ENCODE data around the gene PLIN1.
A peak's percentile ranks its signal among the peaks of the same experiment; 100 is the strongest.

The PLIN1 gene, protein sequence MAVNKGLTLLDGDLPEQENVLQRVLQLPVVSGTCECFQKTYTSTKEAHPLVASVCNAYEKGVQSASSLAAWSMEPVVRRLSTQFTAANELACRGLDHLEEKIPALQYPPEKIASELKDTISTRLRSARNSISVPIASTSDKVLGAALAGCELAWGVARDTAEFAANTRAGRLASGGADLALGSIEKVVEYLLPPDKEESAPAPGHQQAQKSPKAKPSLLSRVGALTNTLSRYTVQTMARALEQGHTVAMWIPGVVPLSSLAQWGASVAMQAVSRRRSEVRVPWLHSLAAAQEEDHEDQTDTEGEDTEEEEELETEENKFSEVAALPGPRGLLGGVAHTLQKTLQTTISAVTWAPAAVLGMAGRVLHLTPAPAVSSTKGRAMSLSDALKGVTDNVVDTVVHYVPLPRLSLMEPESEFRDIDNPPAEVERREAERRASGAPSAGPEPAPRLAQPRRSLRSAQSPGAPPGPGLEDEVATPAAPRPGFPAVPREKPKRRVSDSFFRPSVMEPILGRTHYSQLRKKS

DNA sequence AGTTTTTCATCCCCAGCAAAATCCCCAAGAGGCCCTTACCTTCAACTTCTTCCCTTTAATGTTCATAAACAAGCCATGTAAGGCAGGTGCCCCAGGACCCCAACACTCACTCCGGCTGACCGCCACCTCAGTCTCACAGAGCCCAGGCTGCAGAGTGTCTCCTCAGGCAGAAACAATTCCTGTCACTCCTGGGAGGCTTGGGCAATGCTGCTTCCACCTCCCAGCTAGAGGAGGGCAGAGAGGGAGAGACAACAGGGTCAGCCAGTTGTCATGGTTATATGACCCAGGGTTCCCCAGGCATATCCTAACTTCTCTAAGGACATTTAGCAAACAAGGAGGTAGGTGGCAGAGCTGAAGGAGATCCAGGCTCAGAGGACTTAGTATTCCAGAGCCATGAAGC lies at the start of gene PLIN1:
TSS of gene PLIN1 (minus strand) at position 156 of the 400 bp plus-strand sequence. CDS start 1,878 bp downstream, outside the sequence.
- H3K4me3 ChIP-seq: no peak within 1 kb of the TSS
- H3K27ac ChIP-seq: no peak within 1 kb of the TSS

DNA sequence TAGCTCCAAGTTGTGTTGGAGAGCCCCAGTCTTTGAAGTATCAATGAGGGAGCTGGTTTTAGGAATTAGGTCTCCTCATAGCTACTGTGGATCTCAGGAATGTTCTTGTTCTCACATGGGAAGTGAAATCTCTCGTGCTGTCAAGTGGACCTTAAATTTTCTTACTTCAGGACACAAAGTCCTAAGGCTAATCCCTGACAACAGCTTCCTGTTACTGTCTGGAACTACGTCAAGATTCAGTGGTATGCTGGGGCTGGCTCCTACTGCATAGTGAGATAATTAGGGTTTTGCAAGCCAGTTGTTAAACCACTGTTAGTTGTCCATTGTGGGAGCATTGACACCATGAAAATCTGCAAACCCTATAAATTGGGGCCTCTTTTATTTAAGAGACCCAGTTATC lies 49.1 kb upstream of the PLIN1 start:
- Histone ChIP-seq H3K27ac (no peak overlapping the region), H3K4me3 (no peak overlapping the region)

DNA sequence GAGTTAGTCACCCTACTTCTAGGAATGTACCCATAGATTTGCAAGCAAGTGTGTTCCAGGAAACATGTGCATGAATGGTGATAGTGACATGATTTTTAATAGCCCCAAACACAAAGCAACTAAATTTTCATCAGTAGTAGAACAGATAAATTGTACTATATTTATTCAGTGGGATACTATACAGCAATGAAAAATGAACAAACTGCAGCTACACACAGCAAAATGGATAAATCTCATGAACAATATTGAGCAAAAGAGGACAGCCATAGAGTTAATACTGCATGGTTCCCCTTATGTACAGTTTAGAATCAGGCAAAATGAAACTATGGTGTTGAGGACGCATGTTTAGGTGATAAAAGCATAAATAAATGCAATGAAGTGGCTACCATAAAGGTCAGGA lies 45.9 kb upstream of the PLIN1 start:
- Histone ChIP-seq H3K27ac (no peak overlapping the region), H3K4me3 (no peak overlapping the region)

DNA sequence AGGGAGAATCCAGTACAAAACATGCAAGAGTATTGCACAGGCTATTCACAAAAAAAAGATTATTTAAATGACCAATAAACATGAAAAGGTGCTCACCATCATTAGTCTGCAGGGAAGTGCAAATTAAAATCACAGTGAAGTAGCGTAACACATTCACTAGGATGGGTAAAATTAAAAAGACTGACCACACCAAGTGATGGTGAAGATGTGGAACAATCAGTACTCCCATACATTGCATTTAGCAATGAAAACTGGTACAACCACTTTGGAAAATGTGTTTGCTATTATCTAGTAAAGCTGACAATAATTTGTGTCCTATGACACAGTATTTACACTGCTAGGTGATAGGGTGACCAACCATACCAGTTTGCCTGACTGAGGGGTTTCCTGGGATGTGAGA lies 45.5 kb upstream of the PLIN1 start:
- Histone ChIP-seq H3K27ac (no peak overlapping the region), H3K4me3 (no peak overlapping the region)

DNA sequence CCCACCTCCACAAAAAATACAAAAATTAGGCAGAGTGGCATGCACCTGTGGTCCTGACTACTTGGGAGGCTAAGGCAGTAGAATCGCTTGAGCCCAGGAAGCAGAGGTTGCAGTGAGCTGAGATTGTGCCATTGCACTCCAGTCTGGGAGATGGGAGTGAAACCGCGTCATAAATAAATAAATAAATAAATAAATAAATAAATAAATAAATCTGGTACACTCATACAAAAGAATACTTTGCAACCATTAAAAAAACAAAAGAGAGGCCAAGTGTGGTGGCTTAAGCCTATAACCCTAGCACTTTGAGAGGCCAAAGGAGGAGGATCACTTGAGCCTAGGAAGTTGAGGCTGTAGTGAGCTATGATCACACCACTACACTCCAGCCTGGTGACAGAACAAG lies 43.9 kb upstream of the PLIN1 start:
- no peak overlapping the region for H3K27ac ChIP-seq

DNA sequence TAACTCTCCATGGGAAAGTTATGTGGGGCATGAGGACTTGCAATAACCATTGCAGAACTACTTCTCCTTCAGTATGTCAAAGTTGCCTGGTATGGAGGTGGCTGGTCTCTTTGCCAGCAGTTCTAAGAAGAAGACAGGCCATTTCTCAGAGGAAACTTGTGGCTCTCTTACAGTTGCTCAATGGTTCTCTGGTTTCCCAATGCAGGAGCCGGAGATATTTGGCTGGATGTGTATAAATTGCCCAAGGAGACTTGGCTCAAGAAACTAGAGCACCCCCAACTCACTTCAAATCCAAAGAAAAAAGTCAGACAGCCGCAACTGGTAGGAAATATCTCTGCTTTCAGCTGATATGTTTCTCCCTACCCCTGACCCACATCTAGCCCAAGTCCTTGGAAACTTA lies 35.6 kb upstream of the PLIN1 start:
- Histone ChIP-seq H3K27ac (no peak overlapping the region), H3K4me3 (no peak overlapping the region)

More for the DNA sequence above, 43.9 kb upstream of the PLIN1 start:
- H3K4me3 ChIP-seq: no peak overlapping the region

DNA sequence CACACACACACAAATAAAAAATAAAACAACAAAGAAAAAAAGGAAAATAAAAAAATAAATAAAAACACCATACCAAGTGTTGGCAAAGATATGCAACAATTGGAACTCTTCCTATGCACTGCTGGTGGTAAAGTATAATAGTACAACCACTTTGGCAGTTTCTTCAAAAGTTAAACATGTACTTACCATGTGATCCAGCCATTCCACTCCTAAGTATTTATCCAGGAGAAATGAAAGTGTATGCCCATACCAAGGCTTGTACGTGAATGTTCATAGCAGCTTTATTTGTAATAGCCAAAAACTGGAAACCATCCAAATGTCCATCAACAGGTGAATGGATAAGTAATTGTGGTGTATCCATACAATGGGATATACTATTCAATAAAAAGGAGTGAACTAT lies 28.4 kb upstream of the PLIN1 start:
- H3K27ac ChIP-seq: no peak overlapping the region
- no peak overlapping the region for H3K4me3 ChIP-seq

DNA sequence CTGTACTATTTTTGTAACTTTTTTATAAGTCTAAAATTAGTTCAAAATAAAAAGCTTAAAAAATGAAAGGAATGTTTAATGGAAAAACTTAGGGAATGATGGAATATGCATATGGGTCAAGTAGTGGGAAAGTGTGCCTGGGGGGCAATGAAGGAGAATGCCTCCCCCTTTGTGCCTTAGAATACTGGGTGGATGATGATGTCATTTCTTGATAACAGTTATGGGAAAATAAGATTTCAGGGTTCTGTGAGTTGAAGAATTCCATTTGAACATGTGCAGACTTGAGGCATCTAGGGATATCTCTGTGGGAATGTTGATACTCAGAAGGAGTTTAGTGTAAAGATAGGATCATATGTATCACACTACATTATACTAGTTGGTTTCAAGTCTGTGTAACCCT lies 25.2 kb upstream of the PLIN1 start:
- H3K4me3 ChIP-seq: no peak overlapping the region
- no peak overlapping the region for H3K27ac ChIP-seq

DNA sequence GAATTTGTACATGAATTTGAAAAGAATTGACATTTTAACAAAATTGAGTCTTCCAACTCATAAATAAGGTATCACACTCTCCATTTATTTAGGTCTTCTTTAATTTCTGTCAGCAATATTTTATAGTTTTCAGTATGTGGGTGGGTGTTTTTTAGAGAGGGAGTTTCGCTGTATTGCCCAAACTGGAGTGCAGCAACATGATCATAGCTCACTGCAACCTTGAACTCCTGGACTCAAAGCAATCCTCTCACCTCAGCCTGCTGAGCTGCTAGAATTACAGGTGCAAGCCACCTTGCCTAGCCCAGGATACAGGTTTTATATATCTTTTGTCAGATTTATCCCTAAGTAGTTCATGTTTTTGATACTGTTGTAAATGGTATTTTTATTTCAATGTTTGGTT lies 16.0 kb upstream of the PLIN1 start:
- no peak overlapping the region for H3K27ac ChIP-seq
- H3K4me3 ChIP-seq: no peak overlapping the region

DNA sequence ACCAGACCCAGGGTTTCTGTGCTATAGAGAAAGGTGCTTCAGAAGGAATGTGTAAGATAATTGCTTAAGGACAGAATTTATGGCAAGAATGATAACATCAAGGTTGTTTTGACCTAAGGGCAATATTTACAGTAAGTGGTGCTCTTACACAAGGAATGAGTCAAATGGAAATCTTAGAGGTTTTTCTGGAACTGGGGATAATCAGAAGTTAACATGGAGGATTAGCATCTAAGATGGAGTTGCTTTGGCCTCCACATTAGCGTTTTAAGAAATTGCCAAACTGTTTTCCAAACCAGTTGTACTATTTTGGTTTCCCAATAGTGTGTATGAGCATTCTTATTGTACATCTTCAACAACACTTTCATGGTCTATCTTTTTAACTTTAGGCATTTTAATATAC lies 14.5 kb upstream of the PLIN1 start:
- H3K4me3 ChIP-seq: no peak overlapping the region
- no peak overlapping the region for H3K27ac ChIP-seq

DNA sequence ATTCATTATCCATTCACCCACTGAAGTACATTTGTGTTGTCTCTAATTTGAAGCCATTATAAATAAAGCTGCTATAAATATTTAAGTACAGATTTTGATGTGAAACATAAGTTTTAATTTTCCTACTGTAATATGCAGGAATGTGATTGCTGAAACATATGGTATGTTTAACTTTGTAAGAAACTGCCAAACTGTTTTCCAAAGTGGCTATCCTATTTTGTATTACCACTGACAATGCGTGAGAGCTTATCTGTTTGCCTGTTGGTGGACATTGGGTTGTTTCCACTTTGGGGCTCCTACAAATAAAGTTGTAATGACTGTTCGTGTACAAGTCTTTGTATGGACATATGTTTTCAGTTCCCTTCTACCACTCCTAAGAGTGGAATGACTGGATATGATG lies 13.9 kb upstream of the PLIN1 start:
- no peak overlapping the region for H3K27ac ChIP-seq
- no peak overlapping the region for H3K4me3 ChIP-seq

DNA sequence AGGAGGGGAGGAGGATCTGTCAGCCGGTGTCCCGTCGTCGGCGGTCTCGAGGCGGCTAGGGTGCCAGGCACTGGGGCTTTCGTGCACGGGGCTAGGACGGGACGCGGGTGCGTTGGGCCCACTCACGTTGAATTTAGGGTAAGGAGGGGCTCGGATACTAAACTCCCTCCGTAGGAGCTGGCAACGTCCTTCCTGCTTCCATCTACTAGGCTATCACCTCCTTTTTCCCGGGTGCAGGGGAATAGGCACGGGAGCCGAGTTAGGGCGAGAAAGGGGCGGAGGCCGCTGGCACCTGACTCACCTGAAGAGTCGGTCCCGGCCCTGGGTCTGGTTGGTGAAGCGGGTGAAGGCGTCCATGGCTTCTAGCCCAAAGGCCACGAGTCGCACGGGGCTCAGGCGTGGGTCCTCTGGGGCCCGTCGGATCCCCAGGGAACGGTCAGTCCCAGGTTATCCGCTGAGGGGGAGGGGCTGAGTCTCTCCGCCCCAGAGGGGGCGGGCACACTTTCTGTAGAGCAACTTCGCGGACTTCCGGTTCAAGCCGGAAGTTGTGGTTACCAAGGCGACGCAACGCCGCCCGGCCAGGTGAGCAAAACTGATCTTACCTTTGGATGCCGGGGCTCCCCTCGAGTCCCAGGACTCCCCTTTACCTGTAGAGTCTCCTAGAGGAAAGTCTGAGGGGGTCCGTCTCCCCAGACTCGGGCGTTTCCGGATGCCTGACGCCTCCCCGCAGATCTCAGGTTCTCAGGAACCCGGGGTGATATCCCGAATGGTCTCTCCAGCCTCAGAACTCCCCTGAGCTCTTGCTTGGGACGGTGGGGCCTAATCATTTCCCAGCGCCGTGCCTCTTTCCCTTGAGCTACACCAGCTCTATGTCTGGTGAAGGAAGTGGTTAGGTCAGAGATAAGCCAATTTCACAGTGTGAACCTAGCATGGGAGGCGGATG lies 11.4 kb upstream of the PLIN1 start, which contains the start of the genes PEX11A and WDR93:
TSS of gene PEX11A (minus strand) at position 479 of the 943 bp plus-strand sequence. CDS start at position 357, 122 bp downstream.
TSS of gene WDR93 (plus strand) at position 536 of the 943 bp plus-strand sequence. CDS start 10,936 bp downstream, outside the sequence.
- Histone ChIP-seq H3K27ac (peak within 1 kb of the TSS in 16 of 21 experiments; percentile 23 to 77 (median 52)), H3K4me3 (peak within 1 kb of the TSS; percentile 50 to 85 (median 68))

DNA sequence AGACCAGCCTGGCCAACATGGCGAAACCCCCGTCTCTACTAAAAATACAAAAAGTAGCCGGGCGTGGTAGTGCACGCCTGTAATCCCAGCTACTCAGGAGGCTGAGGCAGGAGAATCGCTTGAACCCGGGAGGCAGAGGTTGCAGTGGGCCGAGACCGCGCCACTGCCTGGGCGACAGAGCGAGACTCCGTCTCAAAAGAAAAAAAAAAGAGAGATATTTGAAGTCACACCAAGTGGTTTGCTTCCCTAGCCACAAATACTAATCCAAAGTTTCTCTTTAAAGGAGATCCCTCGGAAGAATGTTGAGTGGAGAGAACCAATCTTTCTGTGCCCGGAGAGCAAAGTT lies 10.7 kb upstream of the PLIN1 start:
- H3K4me3 ChIP-seq: peak overlapping the region; percentile 50 to 85 (median 68)
- peak overlapping the region in 14 of 21 experiments; percentile 29 to 77 (median 55) for H3K27ac ChIP-seq

DNA sequence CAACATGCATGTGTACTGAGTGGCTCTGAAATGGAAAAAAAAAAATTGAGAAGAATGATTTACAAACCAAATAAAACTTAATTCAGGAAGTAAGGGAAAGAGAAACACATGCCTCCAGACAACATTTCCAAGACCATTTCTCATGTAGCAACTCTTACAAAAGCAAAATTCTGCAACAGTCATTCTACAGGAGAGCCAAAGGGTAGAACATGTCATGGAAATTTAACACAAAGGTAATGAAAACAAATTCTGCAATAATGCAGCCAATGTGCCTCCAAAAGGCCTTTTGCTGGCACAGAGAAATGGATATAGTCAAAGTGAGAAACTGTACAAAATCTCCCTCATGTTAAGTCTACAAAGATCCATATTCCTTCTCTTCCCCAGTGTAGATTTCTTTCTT lies 7.4 kb upstream of the PLIN1 start:
- Histone ChIP-seq H3K4me3 (no peak overlapping the region), H3K27ac (no peak overlapping the region)

DNA sequence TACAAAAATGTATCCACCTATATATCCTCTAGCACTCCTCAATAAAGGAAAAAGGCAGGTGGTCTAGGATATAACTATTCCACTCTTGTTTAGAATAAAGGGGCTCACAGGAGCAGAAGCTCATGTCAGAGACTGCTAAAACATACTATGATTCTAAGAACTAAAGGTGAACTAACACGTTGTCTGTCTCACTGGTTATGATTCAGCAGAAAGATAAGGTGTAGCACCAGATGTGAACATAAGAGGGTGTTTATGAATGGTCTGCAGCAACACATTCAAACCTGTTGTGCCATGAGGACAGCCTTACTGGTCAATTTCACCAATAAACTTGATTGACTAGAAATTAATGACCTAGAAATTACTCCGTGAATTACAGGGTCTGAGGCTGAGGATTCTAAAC lies 6.8 kb upstream of the PLIN1 start:
- Histone ChIP-seq H3K4me3 (no peak overlapping the region), H3K27ac (no peak overlapping the region)

DNA sequence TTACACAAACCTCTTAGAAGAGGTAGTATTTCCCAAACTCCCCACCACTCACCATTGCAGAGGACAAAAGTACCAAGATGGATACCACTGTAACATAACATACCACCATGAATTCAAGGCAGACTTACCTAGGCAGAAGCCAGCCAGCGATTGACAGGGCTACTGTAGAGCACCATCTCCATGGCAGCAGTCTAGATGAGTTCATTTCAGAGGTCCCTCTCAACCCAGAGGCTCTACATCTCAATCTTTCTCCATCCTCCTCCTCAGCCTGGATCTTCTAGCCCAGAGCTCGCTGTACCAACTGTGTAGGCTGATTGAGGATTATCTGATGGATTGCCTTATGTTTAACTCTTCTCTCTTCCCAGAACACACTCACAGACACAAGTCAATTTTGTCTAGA lies 2.0 kb upstream of the PLIN1 start:
- Histone ChIP-seq H3K27ac (no peak overlapping the region), H3K4me3 (no peak overlapping the region)

DNA sequence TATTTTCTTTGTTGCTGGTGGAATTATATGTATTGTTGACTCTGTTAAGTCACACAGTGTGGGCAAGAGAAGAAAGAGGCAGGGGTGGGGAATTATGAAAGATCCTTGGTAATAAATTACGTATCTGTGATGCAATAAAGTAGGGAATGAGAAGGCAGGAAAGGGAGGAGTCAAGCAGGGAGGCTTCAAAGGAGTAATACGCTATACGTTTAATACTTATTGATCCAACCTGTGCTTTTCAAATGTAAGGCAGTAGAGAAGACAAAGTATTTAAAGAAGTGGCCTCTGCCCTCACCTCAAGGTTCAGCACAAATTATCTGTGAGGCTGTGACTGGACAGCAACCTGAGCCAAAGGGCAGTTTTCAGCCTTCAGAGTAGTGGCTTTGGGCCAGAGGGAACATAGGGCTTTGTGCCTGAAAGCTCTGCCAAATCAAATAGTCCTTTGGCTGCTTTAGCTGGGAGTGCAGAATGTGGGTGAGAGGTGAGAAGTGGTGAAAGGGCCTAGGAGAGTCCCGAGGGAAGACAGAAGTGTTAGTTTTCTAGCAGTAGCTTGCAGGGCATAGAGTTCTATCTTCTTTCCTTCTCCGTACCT lies 1.2 kb upstream of the PLIN1 start:
- Histone ChIP-seq H3K27ac (no peak overlapping the region), H3K4me3 (no peak overlapping the region)

DNA sequence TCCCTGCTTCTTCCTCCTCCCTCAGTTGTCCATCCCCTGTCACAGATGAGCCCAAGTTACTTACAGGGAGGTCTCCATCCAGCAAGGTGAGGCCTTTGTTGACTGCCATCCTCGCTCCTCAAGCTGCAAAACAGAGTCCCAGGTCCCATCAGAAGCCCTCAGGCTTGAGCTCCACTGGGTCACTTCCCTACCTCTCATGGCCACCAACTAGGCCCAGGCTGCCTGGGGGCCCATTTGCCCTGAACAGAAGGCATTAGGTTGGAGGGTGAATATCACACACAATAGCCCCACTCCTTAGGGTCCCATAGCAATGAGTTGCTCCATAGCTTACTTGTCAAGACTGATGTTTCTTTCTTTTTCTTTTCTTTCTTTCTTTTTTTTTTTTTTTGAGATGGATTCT lies 1.8 kb downstream of the PLIN1 start:
- Histone ChIP-seq H3K4me3 (no peak overlapping the region), H3K27ac (no peak overlapping the region)

DNA sequence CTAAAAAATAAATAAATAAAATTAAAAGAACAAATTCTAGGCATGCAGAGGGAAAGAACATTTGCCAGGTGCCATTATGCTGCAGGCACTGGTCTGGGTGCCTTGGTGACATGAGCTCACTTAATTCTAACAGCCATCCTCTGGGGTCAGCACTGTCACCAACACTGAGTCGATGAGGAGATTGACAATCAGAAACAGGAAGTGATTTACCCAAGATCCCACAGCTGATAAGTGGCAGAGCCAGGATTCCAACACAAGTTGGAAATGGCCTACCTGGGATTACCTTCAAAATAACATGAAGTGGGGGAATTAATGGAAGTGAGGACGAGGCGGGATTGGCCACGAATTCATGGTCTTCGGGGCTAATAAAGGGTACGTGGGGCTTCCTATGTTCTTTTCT lies 3.6 kb downstream of the PLIN1 start:
- Histone ChIP-seq H3K27ac (no peak overlapping the region), H3K4me3 (no peak overlapping the region)

DNA sequence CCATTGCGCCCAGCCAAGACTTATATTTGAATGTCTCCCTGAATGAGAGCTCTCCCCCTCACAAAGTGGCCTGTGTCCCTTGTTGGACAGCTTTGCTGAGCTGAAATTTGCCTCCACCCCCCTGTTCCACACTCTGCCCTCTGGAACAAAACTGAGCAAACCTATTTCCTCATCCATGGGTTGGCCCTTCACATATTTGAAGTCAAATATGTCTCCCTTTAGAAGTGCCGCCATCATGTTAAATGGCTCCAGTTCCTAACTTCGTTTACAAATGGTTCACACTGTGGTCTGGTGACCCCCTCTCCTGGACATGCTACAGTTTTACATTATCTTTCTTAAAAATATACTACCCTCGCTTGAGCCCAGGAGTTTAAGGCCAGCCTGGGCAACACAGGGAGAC lies 4.6 kb downstream of the PLIN1 start:
- H3K4me3 ChIP-seq: no peak overlapping the region

More for the DNA sequence above, 4.6 kb downstream of the PLIN1 start:
- H3K27ac ChIP-seq: no peak overlapping the region
